ENCODE results near the gene SMARCA4. TPM values are rescaled to one million over a fixed set of nuclear protein-coding genes. Genes with fewer than 3 reads are reported as not detected.
A peak's percentile ranks its signal among the peaks of the same experiment; 100 is the strongest.

Gene SMARCA4
- total RNA-seq (ENCODE audit: unreplicated experiment): 513 TPM
- long read RNA-seq, partial matches to known transcripts: 177 of 190 reads
- long read RNA-seq, other reads (novel, unspliced or antisense): 9 of 190 reads

- Mint-ChIP-seq H3K4me3 (ENCODE audit: unreplicated experiment) (peak within 1 kb of the TSS; percentile 99), H3K27ac (ENCODE audit: unreplicated experiment) (peak within 1 kb of the TSS; percentile 98), H3K27me3 (ENCODE audit: unreplicated experiment) (peaks cover 15% of the 10 kb centered on the region), H3K4me1 (ENCODE audit: low read depth, unreplicated experiment) (peaks cover 14% of the 10 kb centered on the region), H3K9me3 (ENCODE audit: unreplicated experiment) (peaks cover 13% of the 10 kb centered on the region), H3K36me3 (ENCODE audit: unreplicated experiment) (no peaks in the 10 kb centered on the region)
- peak; percentile 99 for DNase-seq
- no peak for TF ChIP-seq CTCF (IDR thresholded peaks at IDR 0.05; ENCODE audit: partially characterized antibody, unreplicated experiment)
These were observed at the start of gene SMARCA4 for GRCh38 chr19:10960314-10961072. Gene SMARCA4 (plus strand): TSS chr19:10961030. CDS start chr19:10984152, 23,122 bp downstream.

DNA sequence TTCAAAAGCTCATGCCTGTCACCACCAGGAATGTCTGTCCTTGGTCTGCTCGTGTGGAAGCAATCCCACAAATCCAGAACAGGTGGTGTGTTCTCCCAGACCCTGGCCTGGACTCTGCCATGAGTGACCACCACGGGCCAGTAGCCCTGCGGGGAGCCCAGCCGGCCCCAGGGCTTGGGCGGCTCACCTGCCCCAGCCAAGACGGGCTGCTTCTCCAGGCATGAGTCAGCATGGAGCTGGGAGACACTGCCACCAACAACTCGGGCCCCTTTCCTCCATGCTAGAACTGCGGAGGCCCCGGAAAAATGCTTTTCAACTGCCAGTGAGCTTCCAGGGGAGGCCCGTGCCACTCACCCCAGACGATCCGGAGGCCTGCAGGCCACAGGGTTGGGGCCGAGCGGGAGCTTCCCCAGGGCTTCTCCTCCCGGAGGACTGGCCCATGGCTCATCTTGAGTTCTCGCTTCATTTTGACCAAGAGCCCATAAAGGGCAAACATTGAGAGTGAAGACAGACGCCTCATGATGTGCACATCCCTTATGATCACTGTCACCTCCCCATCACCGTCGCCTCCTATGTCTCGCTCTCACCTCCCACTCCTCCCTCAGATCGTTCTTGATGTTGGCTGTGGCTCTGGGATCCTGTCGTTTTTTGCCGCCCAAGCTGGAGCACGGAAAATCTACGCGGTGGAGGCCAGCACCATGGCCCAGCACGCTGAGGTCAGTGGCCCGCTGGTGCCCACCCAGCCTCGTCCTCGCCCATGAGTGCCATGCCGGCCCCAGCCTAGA lies 49.1 kb upstream of the SMARCA4 start:
- no peak overlapping the region for H3K4me3 Mint-ChIP-seq (ENCODE audit: unreplicated experiment)
- TF ChIP-seq CTCF (IDR thresholded peaks at IDR 0.05; ENCODE audit: partially characterized antibody, unreplicated experiment): no peak
- H3K9me3 Mint-ChIP-seq (ENCODE audit: unreplicated experiment): peaks cover 4% of the 10 kb centered on the region
- H3K27ac Mint-ChIP-seq (ENCODE audit: unreplicated experiment): no peak overlapping the region
- no peak for DNase-seq
- no peaks in the 10 kb centered on the region for H3K36me3 Mint-ChIP-seq (ENCODE audit: unreplicated experiment)
- peaks cover 9% of the 10 kb centered on the region for H3K4me1 Mint-ChIP-seq (ENCODE audit: low read depth, unreplicated experiment)
- H3K27me3 Mint-ChIP-seq (ENCODE audit: unreplicated experiment): peaks cover 5% of the 10 kb centered on the region

DNA sequence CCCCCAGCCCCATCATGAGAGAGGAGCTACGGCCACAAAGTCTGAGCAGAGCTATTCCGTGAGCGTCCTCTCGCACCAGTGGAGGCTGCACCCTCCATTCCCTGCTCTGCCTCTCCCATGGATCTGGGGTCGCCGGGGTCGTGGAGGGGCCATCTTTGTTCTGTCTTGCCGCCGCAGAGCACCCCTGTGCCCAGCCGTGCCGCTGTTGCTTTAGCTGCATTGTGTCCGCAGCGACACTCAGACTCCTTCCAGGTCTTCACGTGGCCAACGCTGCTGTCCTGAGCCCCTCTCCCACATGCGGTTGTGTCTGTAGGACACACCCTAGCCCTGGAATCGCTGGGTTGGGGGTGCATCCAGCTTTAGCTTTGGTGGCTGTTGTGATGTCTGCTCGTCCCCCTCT lies 48.2 kb upstream of the SMARCA4 start:
- H3K4me3 Mint-ChIP-seq (ENCODE audit: unreplicated experiment): no peak overlapping the region
- peaks cover 5% of the 10 kb centered on the region for H3K27me3 Mint-ChIP-seq (ENCODE audit: unreplicated experiment)
- DNase-seq: no peak
- peaks cover 7% of the 10 kb centered on the region for H3K9me3 Mint-ChIP-seq (ENCODE audit: unreplicated experiment)
- peaks cover 9% of the 10 kb centered on the region for H3K4me1 Mint-ChIP-seq (ENCODE audit: low read depth, unreplicated experiment)
- no peaks in the 10 kb centered on the region for H3K36me3 Mint-ChIP-seq (ENCODE audit: unreplicated experiment)
- TF ChIP-seq CTCF (IDR thresholded peaks at IDR 0.05; ENCODE audit: partially characterized antibody, unreplicated experiment): no peak
- H3K27ac Mint-ChIP-seq (ENCODE audit: unreplicated experiment): peak overlapping the region; percentile 55

DNA sequence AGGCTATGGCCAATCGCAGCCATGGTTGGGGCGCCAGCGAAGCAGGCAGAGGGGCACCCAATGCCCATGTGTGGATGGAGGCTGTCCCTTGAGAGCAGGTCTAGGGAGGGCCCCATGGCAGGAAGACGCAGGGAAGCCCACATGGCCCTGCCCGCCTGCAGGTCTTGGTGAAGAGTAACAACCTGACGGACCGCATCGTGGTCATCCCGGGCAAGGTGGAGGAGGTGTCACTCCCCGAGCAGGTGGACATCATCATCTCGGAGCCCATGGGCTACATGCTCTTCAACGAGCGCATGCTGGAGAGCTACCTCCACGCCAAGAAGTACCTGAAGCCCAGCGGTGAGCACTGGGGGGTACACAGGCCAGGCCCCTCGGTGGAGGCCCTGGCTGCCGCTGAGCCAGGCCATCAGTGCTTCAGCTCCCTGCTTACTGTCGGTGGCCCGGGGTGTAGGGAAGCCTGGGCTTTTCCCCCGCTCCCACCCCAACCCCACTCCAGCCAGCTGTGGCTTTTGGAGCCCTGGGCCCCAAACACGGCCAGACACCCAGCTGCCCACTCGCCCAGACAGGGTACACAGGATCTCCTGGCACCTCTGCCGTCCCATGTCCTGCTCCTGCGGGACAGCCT lies 47.0 kb upstream of the SMARCA4 start:
- no peak for DNase-seq
- H3K36me3 Mint-ChIP-seq (ENCODE audit: unreplicated experiment): no peaks in the 10 kb centered on the region
- H3K27me3 Mint-ChIP-seq (ENCODE audit: unreplicated experiment): peaks cover 5% of the 10 kb centered on the region
- H3K4me3 Mint-ChIP-seq (ENCODE audit: unreplicated experiment): no peak overlapping the region
- no peak for TF ChIP-seq CTCF (IDR thresholded peaks at IDR 0.05; ENCODE audit: partially characterized antibody, unreplicated experiment)
- peaks cover 9% of the 10 kb centered on the region for H3K4me1 Mint-ChIP-seq (ENCODE audit: low read depth, unreplicated experiment)
- H3K27ac Mint-ChIP-seq (ENCODE audit: unreplicated experiment): peak overlapping the region; percentile 83
- peaks cover 8% of the 10 kb centered on the region for H3K9me3 Mint-ChIP-seq (ENCODE audit: unreplicated experiment)

All from glutamatergic neuron (in vitro differentiated cells).